ENCODE results near the gene RAB3D. TPM values are rescaled to one million over a fixed set of nuclear protein-coding genes. Genes with fewer than 3 reads are reported as not detected.

Gene RAB3D
- total and polyA plus RNA-seq, 10 of the 15 experiments (the other 5 are each of a cell fraction or from before 2014, with no cell fraction given), result 1.1 to 15.7 (median 6.2) TPM

- no peak overlapping the region for H2AFZ ChIP-seq (ENCODE audit: control insufficient read depth, low read depth, low read length)
Measured at GRCh38 chr19:11384778-11385129, 45.3 kb upstream of the RAB3D start.

More at GRCh38 chr19:11384778-11385129, 45.3 kb upstream of the RAB3D start:
- POLR2A ChIA-PET, result interaction anchor here (0.7 kb wide), 1 partner anchor 160 kb away, joined by 3 read pairs; no protein-coding TSS in a partner anchor
- intact Hi-C loops (cut with micrococcal nuclease; ENCODE audit: unreplicated experiment), result loop anchor here (5.0 kb wide), 1 partner anchor 198 kb away; no protein-coding TSS in a partner anchor
- Histone ChIP-seq H3K36me3 (ENCODE audit: control insufficient read depth in 2 of 2, insufficient read depth in 2 of 2, low read length in 1 of 2) (no peaks in the 10 kb centered on the region), H3K27ac (ENCODE audit: control insufficient read depth, insufficient read depth) (no peak overlapping the region), H3K9ac (ENCODE audit: control insufficient read depth, insufficient read depth, low read length) (no peak overlapping the region), H3K4me3 (no peak overlapping the region), H3K4me2 (ENCODE audit: control insufficient read depth, insufficient read depth) (no peak overlapping the region), H3K79me2 (ENCODE audit: control insufficient read depth, insufficient read depth, low read length) (no peaks in the 10 kb centered on the region), H3K4me1 (ENCODE audit: control insufficient read depth, insufficient read depth, low read length) (peaks cover 11% of the 10 kb centered on the region), H3K9me3 (replicated peaks; ENCODE audit: control insufficient read depth, insufficient read depth, low read length) (no peaks in the 10 kb centered on the region), H4K20me1 (ENCODE audit: control insufficient read depth, insufficient read depth) (no peaks in the 10 kb centered on the region), H3K27me3 (replicated peaks in 1 of 2; ENCODE audit: control insufficient read depth in 2 of 2, insufficient read depth in 2 of 2, low read length in 1 of 2) (peaks cover 0 to 5% of the 10 kb centered on the region in 2 experiments; a peak in 2 of 4 replicates)
- SMC1A ChIA-PET (ENCODE audit: uncharacterized antibody, unreplicated experiment), result no interaction called here
- CTCF ChIA-PET, result interaction anchor here (0.7 to 2.1 kb wide), 3 partner anchors 51 to 93 kb away, joined by 3 to 12 read pairs (median 9); partner anchors contain the start of genes ODAD3 and PRKCSH
- DNase-seq (ENCODE audit: low read depth, low spot score) (no peak), FAIRE-seq (no peak), ATAC-seq (no peak)
- RAD21 ChIA-PET (ENCODE audit: unreplicated experiment), result no interaction called here
- no peak for TF ChIP-seq CEBPB (IDR thresholded peaks at IDR 0.05; ENCODE audit: borderline replicate concordance in 1 of 2, low read depth in 2 of 2, low read length in 2 of 2)
- TF ChIP-seq CBX5 (IDR thresholded peaks at IDR 0.05; ENCODE audit: low read depth), result no peak
- TF ChIP-seq GATAD2B (conservative IDR thresholded peaks at IDR 0.05; ENCODE audit: low read depth), result no peak
- TF ChIP-seq, protein P1, sequence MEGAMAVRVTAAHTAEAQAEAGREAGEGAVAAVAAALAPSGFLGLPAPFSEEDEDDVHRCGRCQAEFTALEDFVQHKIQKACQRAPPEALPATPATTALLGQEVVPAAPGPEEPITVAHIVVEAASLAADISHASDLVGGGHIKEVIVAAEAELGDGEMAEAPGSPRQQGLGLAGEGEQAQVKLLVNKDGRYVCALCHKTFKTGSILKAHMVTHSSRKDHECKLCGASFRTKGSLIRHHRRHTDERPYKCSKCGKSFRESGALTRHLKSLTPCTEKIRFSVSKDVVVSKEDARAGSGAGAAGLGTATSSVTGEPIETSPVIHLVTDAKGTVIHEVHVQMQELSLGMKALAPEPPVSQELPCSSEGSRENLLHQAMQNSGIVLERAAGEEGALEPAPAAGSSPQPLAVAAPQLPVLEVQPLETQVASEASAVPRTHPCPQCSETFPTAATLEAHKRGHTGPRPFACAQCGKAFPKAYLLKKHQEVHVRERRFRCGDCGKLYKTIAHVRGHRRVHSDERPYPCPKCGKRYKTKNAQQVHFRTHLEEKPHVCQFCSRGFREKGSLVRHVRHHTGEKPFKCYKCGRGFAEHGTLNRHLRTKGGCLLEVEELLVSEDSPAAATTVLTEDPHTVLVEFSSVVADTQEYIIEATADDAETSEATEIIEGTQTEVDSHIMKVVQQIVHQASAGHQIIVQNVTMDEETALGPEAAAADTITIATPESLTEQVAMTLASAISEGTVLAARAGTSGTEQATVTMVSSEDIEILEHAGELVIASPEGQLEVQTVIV (IDR thresholded peaks at IDR 0.05; ENCODE audit: borderline replicate concordance, partially characterized antibody), result no peak
- TF ChIP-seq CBX3 (IDR thresholded peaks at IDR 0.05; ENCODE audit: borderline replicate concordance, low read depth), result no peak
- TF ChIP-seq YY1 (IDR thresholded peaks at IDR 0.05; ENCODE audit: low read depth, low read length), result no peak
- in situ Hi-C loops (cut with MboI), result no loop called here
- BruUV-seq (replicated peaks), result no TSS peak
- 69% methylated on average over 5 of the region's 5 CpGs for WGBS (ENCODE audit: insufficient coverage, insufficient replicate concordance, low lambda C conversion rate, missing lambda C conversion rate)

All from GM12878 (cell line).